Astrocyte of the spinal cord (primary cell): ENCODE results near the gene OLFM1.

Experiments
- DNase-seq: peaks from one replicate; pipeline ENCODE4 v3.0.0; 2011; ENCODE audit warnings: low read depth, low spot score
- H3K4me3 ChIP-seq: 2 replicates; pipeline ENCODE4 v1.5.1; 2011; ENCODE audit warnings: low read depth, mild to moderate bottlenecking, low read length, moderate library complexity
- CTCF ChIP-seq: IDR thresholded peaks from 2 replicates; pipeline ENCODE4 v1.5.1; 2012; ENCODE audit warnings: low read depth, mild to moderate bottlenecking, low read length, inconsistent platforms
- in situ Hi-C: cut with HindIII; loops from 2 replicates; pipeline ENCODE4 v1.10.0; 2017; ENCODE audit warnings: low sequenced_read_pairs

Gene OLFM1

GRCh38 chr9:135141183-135141774, 53.8 kb downstream of the OLFM1 start:
- no peak for TF ChIP-seq CTCF
- no peak overlapping the region for H3K4me3 ChIP-seq
- in situ Hi-C loops: no loop called here
- no peak for DNase-seq

GRCh38 chr9:135144581-135145170, 57.2 kb downstream of the OLFM1 start:
- no peak for TF ChIP-seq CTCF
- no peak overlapping the region for H3K4me3 ChIP-seq
- no peak for DNase-seq
- in situ Hi-C loops: no loop called here

GRCh38 chr9:135145312-135145711, 57.8 kb downstream of the OLFM1 start:
- no peak for TF ChIP-seq CTCF
- in situ Hi-C loops: no loop called here
- DNase-seq: no peak

GRCh38 chr9:135146241-135146640, 58.8 kb downstream of the OLFM1 start:
- no peak for TF ChIP-seq CTCF
- H3K4me3 ChIP-seq: no peak overlapping the region
- in situ Hi-C loops: no loop called here
- no peak for DNase-seq

More at GRCh38 chr9:135145312-135145711, 57.8 kb downstream of the OLFM1 start:
- H3K4me3 ChIP-seq: no peak overlapping the region

- no peak overlapping the region for H3K4me3 ChIP-seq
- in situ Hi-C loops: no loop called here
- DNase-seq: no peak
- TF ChIP-seq CTCF: no peak
These were observed 59.5 kb downstream of the OLFM1 start for GRCh38 chr9:135146766-135147473.

- no peak for TF ChIP-seq CTCF
- no peak for DNase-seq
- no peak overlapping the region for H3K4me3 ChIP-seq
- in situ Hi-C loops: no loop called here
These were observed 60.0 kb downstream of the OLFM1 start for GRCh38 chr9:135147474-135147805.
